GM10266 (cell line): ENCODE measurements around the gene CYP4F2.
"Not testable (repeated sequence)": the region's sequence is repeated elsewhere in the genome, so short reads cannot be mapped to it uniquely, and the experiment has no call there.

ENCODE experiments used
- DNase-seq: peaks from one replicate; pipeline ENCODE4 v3.0.0; 2012; ENCODE audit errors: extremely low spot score
- CTCF ChIP-seq: IDR thresholded peaks from 2 replicates; pipeline ENCODE4 v1.5.1; 2012; ENCODE audit warnings: mild to moderate bottlenecking, low read depth; ENCODE audit not compliant: control insufficient read depth, insufficient read depth; ENCODE audit errors: missing control alignments

Gene CYP4F2

GRCh38 chr19:15897026-15897737 lies 692 bp downstream of the CYP4F2 start:
- no peak for TF ChIP-seq CTCF
- DNase-seq, result no peak

GRCh38 chr19:15895876-15896430 lies 1.9 kb downstream of the CYP4F2 start:
- TF ChIP-seq CTCF, result no peak

GRCh38 chr19:15894359-15894758 lies 3.5 kb downstream of the CYP4F2 start:
- DNase-seq, result no peak
- no peak for TF ChIP-seq CTCF

More at GRCh38 chr19:15895876-15896430, 1.9 kb downstream of the CYP4F2 start:
- no peak for DNase-seq

- no peak for TF ChIP-seq CTCF
- no peak for DNase-seq
Measured at GRCh38 chr19:15893477-15893876, 4.4 kb downstream of the CYP4F2 start.

GRCh38 chr19:15892012-15892411 lies 5.9 kb downstream of the CYP4F2 start:
- TF ChIP-seq CTCF, result no peak
- DNase-seq, result no peak

- TF ChIP-seq CTCF, result no peak
- DNase-seq, result no peak
Measured at GRCh38 chr19:15891434-15891833, 6.4 kb downstream of the CYP4F2 start.

- not testable (repeated sequence) for DNase-seq
Measured at GRCh38 chr19:15889339-15889738, 8.5 kb downstream of the CYP4F2 start.
